Measurements from ENCODE around the gene LANCL2. TPM values are rescaled to one million over a fixed set of nuclear protein-coding genes. Genes with fewer than 3 reads are reported as not detected.
"Not testable (repeated sequence)": the region's sequence is repeated elsewhere in the genome, so short reads cannot be mapped to it uniquely, and the experiment has no call there.

The LANCL2 gene
- total RNA-seq, 1 experiment from 2014 or later = 22.8 TPM

GRCh38 chr7:55344840-55345239, 20.3 kb upstream of the LANCL2 start:
- no peaks in the 10 kb centered on the region for H3K27me3 ChIP-seq (replicated peaks)
- no peak for DNase-seq (ENCODE audit: low read depth in 1 of 2, low spot score in 2 of 2)
- H3K9me3 ChIP-seq (replicated peaks) = peaks cover 4% of the 10 kb centered on the region
- no peak overlapping the region for H3K4me3 ChIP-seq
- H3K36me3 ChIP-seq = no peaks in the 10 kb centered on the region
- H3K4me1 ChIP-seq (replicated peaks) = peaks cover 5% of the 10 kb centered on the region
- H3K27ac ChIP-seq = no peak overlapping the region

- no peaks in the 10 kb centered on the region for H3K36me3 ChIP-seq
These were observed 19.8 kb upstream of the LANCL2 start for GRCh38 chr7:55345292-55345691.

GRCh38 chr7:55348502-55348901, 16.6 kb upstream of the LANCL2 start:
- Histone ChIP-seq H3K4me3 (no peak overlapping the region), H3K27me3 (replicated peaks) (no peaks in the 10 kb centered on the region), H3K36me3 (no peaks in the 10 kb centered on the region), H3K4me1 (replicated peaks) (peaks cover 17% of the 10 kb centered on the region), H3K9me3 (replicated peaks) (peaks cover 4% of the 10 kb centered on the region), H3K27ac (no peak overlapping the region)
- peak in 1 of 2 experiments; percentile 19 for DNase-seq (ENCODE audit: low read depth in 1 of 2, low spot score in 2 of 2)

More at GRCh38 chr7:55345292-55345691, 19.8 kb upstream of the LANCL2 start:
- H3K27me3 ChIP-seq (replicated peaks) = no peaks in the 10 kb centered on the region
- no peak overlapping the region for H3K27ac ChIP-seq
- no peak for DNase-seq (ENCODE audit: low read depth in 1 of 2, low spot score in 2 of 2)
- H3K9me3 ChIP-seq (replicated peaks) = peaks cover 4% of the 10 kb centered on the region
- no peak overlapping the region for H3K4me3 ChIP-seq
- H3K4me1 ChIP-seq (replicated peaks) = peaks cover 5% of the 10 kb centered on the region

- no peak overlapping the region for H3K27ac ChIP-seq
- no peaks in the 10 kb centered on the region for H3K36me3 ChIP-seq
- no peak for DNase-seq (ENCODE audit: low read depth in 1 of 2, low spot score in 2 of 2)
- peaks cover 3% of the 10 kb centered on the region for H3K9me3 ChIP-seq (replicated peaks)
- no peaks in the 10 kb centered on the region for H3K27me3 ChIP-seq (replicated peaks)
- H3K4me3 ChIP-seq = no peak overlapping the region
- peaks cover 17% of the 10 kb centered on the region for H3K4me1 ChIP-seq (replicated peaks)
These were observed 16.0 kb upstream of the LANCL2 start for GRCh38 chr7:55349121-55349520.

GRCh38 chr7:55350281-55350680, 14.9 kb upstream of the LANCL2 start:
- H3K27ac ChIP-seq = no peak overlapping the region
- no peaks in the 10 kb centered on the region for H3K27me3 ChIP-seq (replicated peaks)
- H3K36me3 ChIP-seq = no peaks in the 10 kb centered on the region
- H3K9me3 ChIP-seq (replicated peaks) = no peaks in the 10 kb centered on the region
- no peak overlapping the region for H3K4me3 ChIP-seq
- no peak for DNase-seq (ENCODE audit: low read depth in 1 of 2, low spot score in 2 of 2)
- H3K4me1 ChIP-seq (replicated peaks) = peaks cover 17% of the 10 kb centered on the region

- Histone ChIP-seq H3K27ac (no peak overlapping the region), H3K4me1 (replicated peaks) (peaks cover 17% of the 10 kb centered on the region), H3K4me3 (no peak overlapping the region), H3K27me3 (replicated peaks) (no peaks in the 10 kb centered on the region), H3K9me3 (replicated peaks) (no peaks in the 10 kb centered on the region), H3K36me3 (no peaks in the 10 kb centered on the region)
- no peak for DNase-seq (ENCODE audit: low read depth in 1 of 2, low spot score in 2 of 2)
These were observed 13.9 kb upstream of the LANCL2 start for GRCh38 chr7:55351263-55351662.

GRCh38 chr7:55352947-55353273, 12.2 kb upstream of the LANCL2 start:
- not testable (repeated sequence) for H3K27me3 ChIP-seq (replicated peaks); DNase-seq (ENCODE audit: low read depth in 1 of 2, low spot score in 2 of 2); H3K4me3 ChIP-seq; H3K27ac ChIP-seq; H3K36me3 ChIP-seq; H3K9me3 ChIP-seq (replicated peaks)
- peaks cover 17% of the 10 kb centered on the region for H3K4me1 ChIP-seq (replicated peaks)

GRCh38 chr7:55360486-55360885, 4.7 kb upstream of the LANCL2 start:
- Histone ChIP-seq H3K4me3 (no peak overlapping the region), H3K9me3 (replicated peaks) (no peaks in the 10 kb centered on the region), H3K27me3 (replicated peaks) (no peaks in the 10 kb centered on the region), H3K36me3 (no peaks in the 10 kb centered on the region), H3K27ac (no peak overlapping the region), H3K4me1 (replicated peaks) (peaks cover 10% of the 10 kb centered on the region)
- DNase-seq (ENCODE audit: low read depth in 1 of 2, low spot score in 2 of 2) = peak in 1 of 2 experiments; percentile 46

- Histone ChIP-seq H3K4me1 (replicated peaks) (peaks cover 10% of the 10 kb centered on the region), H3K27me3 (replicated peaks) (no peaks in the 10 kb centered on the region), H3K4me3 (no peak overlapping the region), H3K9me3 (replicated peaks) (no peaks in the 10 kb centered on the region), H3K27ac (no peak overlapping the region), H3K36me3 (peaks cover 6% of the 10 kb centered on the region)
- no peak for DNase-seq (ENCODE audit: low read depth in 1 of 2, low spot score in 2 of 2)
These were observed 3.6 kb upstream of the LANCL2 start for GRCh38 chr7:55361560-55361959.

GRCh38 chr7:55362927-55363326, 2.2 kb upstream of the LANCL2 start:
- Histone ChIP-seq H3K9me3 (replicated peaks) (no peaks in the 10 kb centered on the region), H3K27me3 (replicated peaks) (no peaks in the 10 kb centered on the region), H3K27ac (no peak overlapping the region), H3K36me3 (peaks cover 6% of the 10 kb centered on the region), H3K4me3 (no peak overlapping the region), H3K4me1 (replicated peaks) (peaks cover 17% of the 10 kb centered on the region)
- DNase-seq (ENCODE audit: low read depth in 1 of 2, low spot score in 2 of 2) = no peak

GRCh38 chr7:55363386-55364170, 1.6 kb upstream of the LANCL2 start:
- H3K4me1 ChIP-seq (replicated peaks) = peaks cover 17% of the 10 kb centered on the region
- H3K27ac ChIP-seq = no peak overlapping the region
- no peaks in the 10 kb centered on the region for H3K27me3 ChIP-seq (replicated peaks)
- H3K4me3 ChIP-seq = no peak overlapping the region
- H3K36me3 ChIP-seq = peaks cover 6% of the 10 kb centered on the region
- DNase-seq (ENCODE audit: low read depth in 1 of 2, low spot score in 2 of 2) = no peak
- H3K9me3 ChIP-seq (replicated peaks) = no peaks in the 10 kb centered on the region

GRCh38 chr7:55365675-55366460, 731 bp downstream of the LANCL2 start:
- H3K9me3 ChIP-seq (replicated peaks) = no peaks in the 10 kb centered on the region
- H3K27ac ChIP-seq = peak overlapping the region; percentile 99
- peaks cover 11% of the 10 kb centered on the region for H3K4me1 ChIP-seq (replicated peaks)
- DNase-seq (ENCODE audit: low read depth in 1 of 2, low spot score in 2 of 2) = peak; percentile 93 to 99
- peak overlapping the region; percentile 94 for H3K4me3 ChIP-seq
- H3K36me3 ChIP-seq = peaks cover 6% of the 10 kb centered on the region
- H3K27me3 ChIP-seq (replicated peaks) = no peaks in the 10 kb centered on the region

GRCh38 chr7:55366461-55367070, 1.4 kb downstream of the LANCL2 start:
- Histone ChIP-seq H3K4me1 (replicated peaks) (peaks cover 11% of the 10 kb centered on the region), H3K9me3 (replicated peaks) (no peaks in the 10 kb centered on the region), H3K27ac (peak overlapping the region; percentile 99), H3K27me3 (replicated peaks) (no peaks in the 10 kb centered on the region), H3K36me3 (peaks cover 6% of the 10 kb centered on the region), H3K4me3 (peak overlapping the region; percentile 94)
- no peak for DNase-seq (ENCODE audit: low read depth in 1 of 2, low spot score in 2 of 2)

- Histone ChIP-seq H3K9me3 (replicated peaks) (no peaks in the 10 kb centered on the region), H3K4me1 (replicated peaks) (peaks cover 11% of the 10 kb centered on the region), H3K36me3 (peaks cover 6% of the 10 kb centered on the region), H3K27ac (no peak overlapping the region), H3K27me3 (replicated peaks) (no peaks in the 10 kb centered on the region), H3K4me3 (peak overlapping the region; percentile 94)
- DNase-seq (ENCODE audit: low read depth in 1 of 2, low spot score in 2 of 2) = no peak
These were observed 2.2 kb downstream of the LANCL2 start for GRCh38 chr7:55367283-55367840.

Measured in SJSA1 (cell line).